ENCODE measurements around the gene TMTC3.

The TMTC3 gene

GRCh38 chr12:88145567-88146505 lies 3.7 kb downstream of the TMTC3 start:
- no peak overlapping the region for H3K18ac ChIP-seq (ENCODE audit: low read length)
- no CpG with 5 or more reads among the region's 5 CpGs for WGBS, 2 donors (ENCODE audit: extremely low coverage in 2 of 2, insufficient read length in 2 of 2, insufficient replicate concordance in 1 of 2)
- H2AFZ ChIP-seq (ENCODE audit: low read length), result no peak overlapping the region
- H4K91ac ChIP-seq (ENCODE audit: low read depth, low read length, poor library complexity), result no peak overlapping the region
- H3K9ac ChIP-seq (ENCODE audit: low read depth, low read length, poor library complexity), result no peak overlapping the region
- H3K79me1 ChIP-seq (ENCODE audit: low read depth, low read length), result peaks cover 3% of the 10 kb centered on the region
- H2BK12ac ChIP-seq (ENCODE audit: low read length), result no peak overlapping the region
- no peak overlapping the region for H2BK120ac ChIP-seq (ENCODE audit: low read depth, low read length)
- no peak overlapping the region for H2BK5ac ChIP-seq (ENCODE audit: low read length)
- H3K4me1 ChIP-seq (ENCODE audit: control insufficient read depth in 2 of 2, insufficient read depth in 1 of 2, low read depth in 1 of 2, low read length in 2 of 2), result peaks cover 7 to 22% of the 10 kb centered on the region in 2 donors
- H2AK5ac ChIP-seq (ENCODE audit: low read depth, low read length), result no peak overlapping the region
- H3K9me3 ChIP-seq (replicated peaks in 1 of 2; ENCODE audit: control insufficient read depth in 2 of 2, insufficient read depth in 1 of 2, low read depth in 1 of 2, low read length in 2 of 2), result peaks cover 0 to 3% of the 10 kb centered on the region in 2 donors
- no peaks in the 10 kb centered on the region for H3K27me3 ChIP-seq (ENCODE audit: control insufficient read depth in 3 of 3, insufficient read depth in 3 of 3, low read depth in 1 of 3, low read length in 3 of 3)
- no peak overlapping the region for H4K8ac ChIP-seq (ENCODE audit: low read depth, low read length)
- no peak overlapping the region for H3K23ac ChIP-seq (ENCODE audit: low read depth, low read length, poor library complexity)
- no peak overlapping the region for H3K14ac ChIP-seq (ENCODE audit: low read length)
- no peak overlapping the region for H3K4me2 ChIP-seq (ENCODE audit: insufficient read depth, low read length, poor library complexity, severe bottlenecking)
- no peak for DNase-seq (ENCODE audit: low spot score)
- peaks cover 0 to 10% of the 10 kb centered on the region in 2 donors for H3K36me3 ChIP-seq (replicated peaks in 1 of 2; ENCODE audit: control insufficient read depth in 2 of 2, insufficient read depth in 2 of 2, low read length in 2 of 2)
- H3K4ac ChIP-seq (ENCODE audit: low read length), result no peak overlapping the region
- H3K27ac ChIP-seq (replicated peaks; ENCODE audit: low read length), result no peak overlapping the region
- no peak overlapping the region for H2BK15ac ChIP-seq (ENCODE audit: low read length)
- no peak overlapping the region for H3K4me3 ChIP-seq (ENCODE audit: low read length in 2 of 2)

DNA sequence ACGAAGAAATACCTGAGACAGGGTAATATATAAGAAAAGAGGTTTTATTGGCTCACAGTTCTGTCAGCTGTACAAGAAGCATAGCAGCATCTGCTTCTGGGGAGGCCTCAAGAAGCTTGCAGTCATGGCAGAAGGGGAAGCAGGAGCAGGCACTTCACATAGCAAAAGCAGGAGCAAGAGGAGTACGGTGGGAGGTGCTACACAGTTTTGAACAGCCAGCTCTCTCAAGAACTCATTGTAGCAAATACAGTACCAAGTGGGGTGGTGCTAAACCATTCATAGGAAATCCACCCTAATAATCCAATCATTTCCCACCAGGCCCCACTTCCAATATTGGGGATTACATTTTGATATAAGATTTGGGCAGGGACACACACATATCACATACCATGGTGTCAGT lies 8.0 kb downstream of the TMTC3 start:
- no peak overlapping the region for H3K14ac ChIP-seq (ENCODE audit: low read length)
- no peaks in the 10 kb centered on the region for H3K27me3 ChIP-seq (ENCODE audit: control insufficient read depth in 3 of 3, insufficient read depth in 3 of 3, low read depth in 1 of 3, low read length in 3 of 3)
- no peak overlapping the region for H3K4me2 ChIP-seq (ENCODE audit: insufficient read depth, low read length, poor library complexity, severe bottlenecking)
- no peak overlapping the region for H2AK5ac ChIP-seq (ENCODE audit: low read depth, low read length)
- no peaks in the 10 kb centered on the region for H3K9me3 ChIP-seq (replicated peaks in 1 of 2; ENCODE audit: control insufficient read depth in 2 of 2, insufficient read depth in 1 of 2, low read depth in 1 of 2, low read length in 2 of 2)
- no peak overlapping the region for H3K9ac ChIP-seq (ENCODE audit: low read depth, low read length, poor library complexity)
- peaks cover 0 to 10% of the 10 kb centered on the region in 2 donors for H3K36me3 ChIP-seq (replicated peaks in 1 of 2; ENCODE audit: control insufficient read depth in 2 of 2, insufficient read depth in 2 of 2, low read length in 2 of 2)
- no peak overlapping the region for H2BK12ac ChIP-seq (ENCODE audit: low read length)
- no peak overlapping the region for H3K18ac ChIP-seq (ENCODE audit: low read length)
- H4K8ac ChIP-seq (ENCODE audit: low read depth, low read length), result no peak overlapping the region
- WGBS, 2 donors (ENCODE audit: extremely low coverage in 2 of 2, insufficient read length in 2 of 2, insufficient replicate concordance in 1 of 2), result no CpG with 5 or more reads among the region's 2 CpGs
- no peak for DNase-seq (ENCODE audit: low spot score)
- H2BK120ac ChIP-seq (ENCODE audit: low read depth, low read length), result no peak overlapping the region
- no peak overlapping the region for H3K27ac ChIP-seq (replicated peaks; ENCODE audit: low read length)
- H3K79me1 ChIP-seq (ENCODE audit: low read depth, low read length), result no peaks in the 10 kb centered on the region
- no peak overlapping the region for H3K23ac ChIP-seq (ENCODE audit: low read depth, low read length, poor library complexity)
- H2BK5ac ChIP-seq (ENCODE audit: low read length), result no peak overlapping the region
- no peak overlapping the region for H2AFZ ChIP-seq (ENCODE audit: low read length)
- peaks cover 2 to 11% of the 10 kb centered on the region in 2 donors for H3K4me1 ChIP-seq (ENCODE audit: control insufficient read depth in 2 of 2, insufficient read depth in 1 of 2, low read depth in 1 of 2, low read length in 2 of 2)
- H3K4ac ChIP-seq (ENCODE audit: low read length), result no peak overlapping the region
- no peak overlapping the region for H4K91ac ChIP-seq (ENCODE audit: low read depth, low read length, poor library complexity)
- H2BK15ac ChIP-seq (ENCODE audit: low read length), result no peak overlapping the region
- no peak overlapping the region for H3K4me3 ChIP-seq (ENCODE audit: low read length in 2 of 2)

DNA sequence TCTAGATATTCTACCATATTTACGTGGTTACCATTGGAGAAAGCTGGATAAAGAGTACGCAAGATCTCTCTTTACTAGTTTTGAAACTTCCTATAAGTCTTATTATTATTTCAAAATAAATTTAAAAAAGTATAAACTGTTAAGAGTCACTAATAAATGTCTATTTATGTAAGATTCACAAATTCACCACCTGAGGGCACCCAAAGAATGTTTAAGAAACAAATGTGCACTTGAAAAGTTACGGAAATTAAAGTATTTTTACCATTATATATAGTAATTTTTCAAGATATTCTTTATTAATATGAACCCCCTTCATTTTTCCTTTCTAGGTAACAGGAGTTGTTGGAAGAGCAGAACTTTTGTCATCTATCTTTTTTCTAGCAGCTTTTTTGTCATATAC lies 11.9 kb downstream of the TMTC3 start:
- H3K9ac ChIP-seq (ENCODE audit: low read depth, low read length, poor library complexity), result no peak overlapping the region
- H3K14ac ChIP-seq (ENCODE audit: low read length), result no peak overlapping the region
- no peak overlapping the region for H2AK5ac ChIP-seq (ENCODE audit: low read depth, low read length)
- no peak overlapping the region for H2BK15ac ChIP-seq (ENCODE audit: low read length)
- H2BK120ac ChIP-seq (ENCODE audit: low read depth, low read length), result no peak overlapping the region
- H3K23ac ChIP-seq (ENCODE audit: low read depth, low read length, poor library complexity), result no peak overlapping the region
- no peak for DNase-seq (ENCODE audit: low spot score)
- H3K9me3 ChIP-seq (replicated peaks in 1 of 2; ENCODE audit: control insufficient read depth in 2 of 2, insufficient read depth in 1 of 2, low read depth in 1 of 2, low read length in 2 of 2), result no peaks in the 10 kb centered on the region
- no peak overlapping the region for H4K8ac ChIP-seq (ENCODE audit: low read depth, low read length)
- H3K79me1 ChIP-seq (ENCODE audit: low read depth, low read length), result no peaks in the 10 kb centered on the region
- H2BK12ac ChIP-seq (ENCODE audit: low read length), result no peak overlapping the region
- H3K4me3 ChIP-seq (ENCODE audit: low read length in 2 of 2), result no peak overlapping the region
- no peaks in the 10 kb centered on the region for H3K4me1 ChIP-seq (ENCODE audit: control insufficient read depth in 2 of 2, insufficient read depth in 1 of 2, low read depth in 1 of 2, low read length in 2 of 2)
- H3K36me3 ChIP-seq (replicated peaks in 1 of 2; ENCODE audit: control insufficient read depth in 2 of 2, insufficient read depth in 2 of 2, low read length in 2 of 2), result peaks cover 0 to 12% of the 10 kb centered on the region in 2 donors
- no CpG with 5 or more reads among the region's 3 CpGs for WGBS, 2 donors (ENCODE audit: extremely low coverage in 2 of 2, insufficient read length in 2 of 2, insufficient replicate concordance in 1 of 2)
- no peak overlapping the region for H3K4ac ChIP-seq (ENCODE audit: low read length)
- H2AFZ ChIP-seq (ENCODE audit: low read length), result no peak overlapping the region
- no peak overlapping the region for H4K91ac ChIP-seq (ENCODE audit: low read depth, low read length, poor library complexity)
- no peak overlapping the region for H3K27ac ChIP-seq (replicated peaks; ENCODE audit: low read length)
- H2BK5ac ChIP-seq (ENCODE audit: low read length), result no peak overlapping the region
- no peaks in the 10 kb centered on the region for H3K27me3 ChIP-seq (ENCODE audit: control insufficient read depth in 3 of 3, insufficient read depth in 3 of 3, low read depth in 1 of 3, low read length in 3 of 3)
- H3K18ac ChIP-seq (ENCODE audit: low read length), result no peak overlapping the region
- no peak overlapping the region for H3K4me2 ChIP-seq (ENCODE audit: insufficient read depth, low read length, poor library complexity, severe bottlenecking)

- Histone ChIP-seq H3K14ac (ENCODE audit: low read length) (no peak overlapping the region), H2AK5ac (ENCODE audit: low read depth, low read length) (no peak overlapping the region), H2BK15ac (ENCODE audit: low read length) (no peak overlapping the region), H4K8ac (ENCODE audit: low read depth, low read length) (no peak overlapping the region), H3K36me3 (replicated peaks in 1 of 2; ENCODE audit: control insufficient read depth in 2 of 2, insufficient read depth in 2 of 2, low read length in 2 of 2) (peaks cover 0 to 14% of the 10 kb centered on the region in 2 donors), H2AFZ (ENCODE audit: low read length) (no peak overlapping the region), H4K91ac (ENCODE audit: low read depth, low read length, poor library complexity) (no peak overlapping the region), H2BK120ac (ENCODE audit: low read depth, low read length) (no peak overlapping the region), H3K27me3 (ENCODE audit: control insufficient read depth in 3 of 3, insufficient read depth in 3 of 3, low read depth in 1 of 3, low read length in 3 of 3) (no peaks in the 10 kb centered on the region), H3K4ac (ENCODE audit: low read length) (no peak overlapping the region), H3K23ac (ENCODE audit: low read depth, low read length, poor library complexity) (no peak overlapping the region), H3K9ac (ENCODE audit: low read depth, low read length, poor library complexity) (no peak overlapping the region), H3K79me1 (ENCODE audit: low read depth, low read length) (no peaks in the 10 kb centered on the region), H3K27ac (replicated peaks; ENCODE audit: low read length) (no peak overlapping the region), H3K9me3 (replicated peaks in 1 of 2; ENCODE audit: control insufficient read depth in 2 of 2, insufficient read depth in 1 of 2, low read depth in 1 of 2, low read length in 2 of 2) (no peaks in the 10 kb centered on the region), H2BK5ac (ENCODE audit: low read length) (no peak overlapping the region), H3K4me2 (ENCODE audit: insufficient read depth, low read length, poor library complexity, severe bottlenecking) (no peak overlapping the region), H3K18ac (ENCODE audit: low read length) (no peak overlapping the region), H3K4me1 (ENCODE audit: control insufficient read depth in 2 of 2, insufficient read depth in 1 of 2, low read depth in 1 of 2, low read length in 2 of 2) (no peaks in the 10 kb centered on the region), H2BK12ac (ENCODE audit: low read length) (no peak overlapping the region), H3K4me3 (ENCODE audit: low read length in 2 of 2) (no peak overlapping the region)
- no peak for DNase-seq (ENCODE audit: low spot score)
- WGBS, 2 donors (ENCODE audit: extremely low coverage in 2 of 2, insufficient read length in 2 of 2, insufficient replicate concordance in 1 of 2), result no CpG with 5 or more reads among the region's 1 CpG
Observed at GRCh38 chr12:88156075-88156654, 14.1 kb downstream of the TMTC3 start.
